Gastroesophageal sphincter (tissue), 3 donors: ENCODE measurements around the gene HYCC2.
"Not testable (repeated sequence)": the region's sequence is repeated elsewhere in the genome, so short reads cannot be mapped to it uniquely, and the experiment has no call there.

ENCODE experiments used
- CTCF ChIP-seq, 4 experiments: fragments of 200-600 bp in 2 of 4; fragments of 450-650 bp in 2 of 4; sonication (generic) in 1 of 4; IDR thresholded peaks; one replicate each; pipeline ENCODE4 v1.5.1; 2017 to 2019; ENCODE audit warnings: antibody characterized with exemption in 4 of 4, mild to moderate bottlenecking in 2 of 4, moderate library complexity in 2 of 4
- POLR2A ChIP-seq, 2 donors: fragments of 450-650 bp; IDR thresholded peaks; one replicate each; pipeline ENCODE4 v1.6.1; 2017; ENCODE audit warnings: antibody characterized with exemption in 2 of 2, mild to moderate bottlenecking in 2 of 2, moderate library complexity in 1 of 2

- not testable (repeated sequence) for TF ChIP-seq CTCF, POLR2A (IDR thresholded peaks at IDR 0.05)
Observed at GRCh38 chr2:201117735-201118094, 46.2 kb upstream of the HYCC2 start.
